Natural killer cell (primary cell): ENCODE results near the gene PKM. TPM values are rescaled to one million over a fixed set of nuclear protein-coding genes. Genes with fewer than 3 reads are reported as not detected.
A peak's percentile ranks its signal among the peaks of the same experiment; 100 is the strongest.

Experiments
- ATAC-seq, 3 donors: fragments of 150-1000 bp in 2 of 3; fragments of 200-7000 bp in 1 of 3; cut with Tn5 transposase; 1 replicate in 1 of 3; 2 replicates in 2 of 3; pipeline ENCODE4 v1.10.0; 2021; ENCODE audit warnings: mild to moderate bottlenecking in 2 of 3, moderate library complexity in 2 of 3
- DNase-seq, 2 donors: peaks; one replicate each; pipeline versions ENCODE4 v3.0.0 to v3.0.0-alpha.2; 2013 to 2021; ENCODE audit warnings: mixed read lengths in 1 of 2
- H3K27ac ChIP-seq: one replicate; pipeline ENCODE4 v1.5.1; 2013; ENCODE audit warnings: mild to moderate bottlenecking, low read length
- H3K27me3 ChIP-seq: one replicate; pipeline ENCODE4 v1.6.1; 2013; ENCODE audit warnings: low read length; ENCODE audit not compliant: control insufficient read depth, insufficient read depth
- H3K36me3 ChIP-seq: one replicate; pipeline ENCODE4 v1.6.1; 2013; ENCODE audit warnings: low read length; ENCODE audit not compliant: control insufficient read depth, insufficient read depth
- H3K4me1 ChIP-seq: one replicate; pipeline ENCODE4 v1.6.1; 2013; ENCODE audit warnings: low read length; ENCODE audit not compliant: control insufficient read depth, insufficient read depth
- H3K4me3 ChIP-seq: one replicate; pipeline ENCODE4 v1.5.1; 2013; ENCODE audit warnings: low read length
- H3K9me3 ChIP-seq: one replicate; pipeline ENCODE4 v1.6.1; 2013; ENCODE audit warnings: low read length; ENCODE audit not compliant: control insufficient read depth, insufficient read depth
- H3K27ac Mint-ChIP-seq, 2 donors: one replicate each; pipeline ENCODE4 v1.8.0; 2022; ENCODE audit warnings: mild to moderate bottlenecking in 2 of 2, mixed read lengths in 2 of 2, moderate library complexity in 1 of 2
- H3K27me3 Mint-ChIP-seq, 2 donors: one replicate each; pipeline ENCODE4 v1.8.0; 2022; ENCODE audit warnings: low read depth in 2 of 2, mixed read lengths in 2 of 2
- H3K36me3 Mint-ChIP-seq: one replicate; pipeline ENCODE4 v1.8.0; 2022; ENCODE audit warnings: mixed read lengths
- H3K4me1 Mint-ChIP-seq, 2 donors: one replicate each; pipeline ENCODE4 v1.8.0; 2022; ENCODE audit warnings: mixed read lengths in 2 of 2
- H3K4me3 Mint-ChIP-seq: one replicate; pipeline ENCODE4 v1.8.0; 2022; ENCODE audit warnings: mild to moderate bottlenecking, moderate library complexity, mixed read lengths
- H3K9me3 Mint-ChIP-seq, 2 donors: one replicate each; pipeline ENCODE4 v1.8.0; 2022; ENCODE audit warnings: mixed read lengths in 2 of 2
- CTCF ChIP-seq: fragments of 200-600 bp; IDR thresholded peaks from one replicate; pipeline ENCODE4 v1.8.0; 2022; ENCODE audit warnings: antibody characterized with exemption
- WGBS: methylation state at CpG from one replicate; pipeline ENCODE4 v1.1.7; 2013; ENCODE audit warnings: missing lambda C conversion rate; ENCODE audit not compliant: insufficient coverage; 5-methylcytosine and 5-hydroxymethylcytosine counted together
- intact Hi-C: fragments of 100-400 bp; cut with micrococcal nuclease; formaldehyde crosslinking; loops from one replicate; pipeline ENCODE4 v1.14.2; 2022
- total RNA-seq, 4 donors: library from RNA; stranded (reverse); fragments of 120-200 nt in 1 of 4; gene quantifications; one replicate each; pipeline versions ENCODE4 v1.2.3 to v1.2.4, GENCODE V29; 2013 to 2022

The PKM gene
- total RNA-seq, 3 donors from 2014 or later (not counting 1 experiment from before 2014, with no cell fraction given), result 121 to 180 (median 155) TPM

- no peaks in the 10 kb centered on the region for H3K27me3 ChIP-seq
- no peak overlapping the region for H3K4me3 Mint-ChIP-seq
- no peak for TF ChIP-seq CTCF
- ATAC-seq (no peak), DNase-seq (no peak)
- H3K27me3 Mint-ChIP-seq, result no peaks in the 10 kb centered on the region
- H3K36me3 Mint-ChIP-seq, result no peaks in the 10 kb centered on the region
- intact Hi-C loops, result loop anchor here (10.0 kb wide), 1 partner anchor 235 kb away; the partner anchor contains the start of gene ARIH1
- H3K4me3 ChIP-seq, result no peak overlapping the region
- peaks cover 12% of the 10 kb centered on the region for H3K4me1 ChIP-seq
- peaks cover 24% of the 10 kb centered on the region for H3K36me3 ChIP-seq
- peaks cover 12 to 18% of the 10 kb centered on the region in 2 donors for H3K4me1 Mint-ChIP-seq
- no peak overlapping the region for H3K27ac ChIP-seq
- no peaks in the 10 kb centered on the region for H3K9me3 Mint-ChIP-seq
- no peaks in the 10 kb centered on the region for H3K9me3 ChIP-seq
- peak overlapping the region in 1 of 2 donors; percentile 23 for H3K27ac Mint-ChIP-seq
These were observed 8.7 kb upstream of the PKM start for GRCh38 chr15:72239652-72240051.

GRCh38 chr15:72238586-72238985 is 7.6 kb upstream of the PKM start:
- Histone ChIP-seq H3K27me3 (no peaks in the 10 kb centered on the region), H3K4me1 (peaks cover 12% of the 10 kb centered on the region), H3K4me3 (no peak overlapping the region), H3K27ac (no peak overlapping the region), H3K36me3 (peaks cover 16% of the 10 kb centered on the region), H3K9me3 (no peaks in the 10 kb centered on the region)
- H3K9me3 Mint-ChIP-seq, result no peaks in the 10 kb centered on the region
- WGBS, result 100% methylated on average over 3 of the region's 3 CpGs
- no peaks in the 10 kb centered on the region for H3K27me3 Mint-ChIP-seq
- no peaks in the 10 kb centered on the region for H3K36me3 Mint-ChIP-seq
- DNase-seq (no peak), ATAC-seq (no peak)
- intact Hi-C loops, result loop anchor here (10.0 kb wide), 1 partner anchor 236 kb away; the partner anchor contains the start of gene ARIH1
- H3K4me1 Mint-ChIP-seq, result peaks cover 12 to 18% of the 10 kb centered on the region in 2 donors
- no peak for TF ChIP-seq CTCF
- no peak overlapping the region for H3K27ac Mint-ChIP-seq
- no peak overlapping the region for H3K4me3 Mint-ChIP-seq

GRCh38 chr15:72237853-72238224 is 6.8 kb upstream of the PKM start:
- WGBS, result 90% methylated on average over 1 of the region's 1 CpG
- H3K36me3 Mint-ChIP-seq, result no peaks in the 10 kb centered on the region
- no peak overlapping the region for H3K4me3 Mint-ChIP-seq
- DNase-seq (no peak), ATAC-seq (peak in 2 of 3 donors; percentile 3 to 7)
- H3K27me3 ChIP-seq, result no peaks in the 10 kb centered on the region
- no peaks in the 10 kb centered on the region for H3K9me3 Mint-ChIP-seq
- H3K27ac ChIP-seq, result no peak overlapping the region
- no peaks in the 10 kb centered on the region for H3K9me3 ChIP-seq
- intact Hi-C loops, result loop anchor here (10.0 kb wide), 1 partner anchor 237 kb away; the partner anchor contains the start of gene ARIH1
- H3K36me3 ChIP-seq, result peaks cover 16% of the 10 kb centered on the region
- peaks cover 12 to 18% of the 10 kb centered on the region in 2 donors for H3K4me1 Mint-ChIP-seq
- H3K4me3 ChIP-seq, result no peak overlapping the region
- peak overlapping the region; percentile 64 to 79 for H3K27ac Mint-ChIP-seq
- H3K4me1 ChIP-seq, result peaks cover 12% of the 10 kb centered on the region
- no peaks in the 10 kb centered on the region for H3K27me3 Mint-ChIP-seq
- TF ChIP-seq CTCF, result no peak
